HCT116 (cell line): ENCODE measurements around the gene ADGRB3. TPM values are rescaled to one million over a fixed set of nuclear protein-coding genes. Genes with fewer than 3 reads are reported as not detected.

Experiments used
- ATAC-seq: fragments of 200-7000 bp; cut with Tn5 transposase; 2 replicates; pipeline ENCODE4 v1.9.1; 2020; ENCODE audit warnings: mild to moderate bottlenecking, moderate library complexity
- BruUV-seq: library from RNA; stranded (reverse); fragments of 400-500 nt; replicated peaks from 2 replicates; lab custom pipeline; 2021; lab: Mats Ljungman, UMichigan
- CTCF ChIA-PET: fragments of 300-600 bp; sonication (Branson Sonifier 250); formaldehyde crosslinking; loops from one replicate; lab custom pipeline; 2021; ENCODE audit warnings: antibody characterized with exemption; lab: Charles Lee
- POLR2A ChIA-PET: fragments of 300-600, 350-600 bp; sonication (Branson Sonifier 250); formaldehyde crosslinking; loops from one replicate; lab custom pipeline; 2021; ENCODE audit warnings: antibody characterized with exemption; lab: Charles Lee
- RAD21 ChIA-PET, 2 experiments: fragments of 300-600 bp; sonication (Branson Sonifier 250); formaldehyde crosslinking; loops; one replicate each; lab custom pipeline; 2023; ENCODE audit warnings: low total read pairs in 2 of 2; ENCODE audit not compliant: uncharacterized antibody in 2 of 2, unreplicated experiment in 2 of 2, low non-redundant PET in 1 of 2; lab: Charles Lee
- DNase-seq: peaks from one replicate; pipeline ENCODE4 v3.0.0-alpha.2; 2010; ENCODE audit warnings: low read depth, low spot score
- H2AFZ ChIP-seq: fragments of 200-600 bp; shearing (Covaris generic), sonication (generic); 2 replicates; pipeline ENCODE4 v1.6.1; 2017; ENCODE audit warnings: low read depth, mixed run types, mixed read lengths, antibody characterized with exemption, low read length; ENCODE audit not compliant: poor library complexity, severe bottlenecking
- H3K27ac ChIP-seq: 2 replicates; pipeline ENCODE4 v1.5.1; 2012; ENCODE audit warnings: low read depth, low read length
- H3K27me3 ChIP-seq: fragments of 200-600 bp; sonication (generic); 2 replicates; pipeline ENCODE4 v1.6.1; 2016; ENCODE audit warnings: mixed run types, low read length, mixed read lengths; ENCODE audit not compliant: insufficient read depth
- H3K36me3 ChIP-seq, 2 experiments: fragments of 200-500 bp in 1 of 2; fragments of 200-600 bp in 1 of 2; sonication (Bioruptor generic) in 1 of 2; sonication (generic) in 1 of 2; 2 replicates each; pipeline versions ENCODE4 v1.5.1 to v1.6.1; 2014 to 2016; ENCODE audit warnings: low read length in 2 of 2, inconsistent platforms in 1 of 2, mixed read lengths in 1 of 2, mixed run types in 1 of 2; ENCODE audit not compliant: insufficient read depth in 2 of 2, control insufficient read depth in 1 of 2
- H3K4me1 ChIP-seq, 2 experiments: fragments of 200-600 bp in 1 of 2; sonication (generic) in 1 of 2; 2 replicates each; pipeline versions ENCODE4 v1.5.1 to v1.6.1; 2012 to 2017; ENCODE audit warnings: low read length in 2 of 2, inconsistent platforms in 1 of 2, mild to moderate bottlenecking in 1 of 2, mixed read lengths in 1 of 2, mixed run types in 1 of 2, moderate library complexity in 1 of 2; ENCODE audit not compliant: insufficient read depth in 2 of 2, control insufficient read depth in 1 of 2
- H3K4me2 ChIP-seq: fragments of 200-600 bp; sonication (generic); 2 replicates; pipeline ENCODE4 v1.6.1; 2017; ENCODE audit warnings: mixed run types, low read length, mixed read lengths
- H3K4me3 ChIP-seq, 2 experiments: fragments of 200-600 bp in 1 of 2; sonication (generic) in 1 of 2; replicated peaks in 1 of 2; 2 replicates each; pipeline ENCODE4 v1.5.1; 2011 to 2016; ENCODE audit warnings: low read length in 2 of 2, control low read depth in 1 of 2, low read depth in 1 of 2, mild to moderate bottlenecking in 1 of 2, mixed read lengths in 1 of 2, mixed run types in 1 of 2
- H3K79me2 ChIP-seq: fragments of 200-600 bp; sonication (generic); 2 replicates; pipeline ENCODE4 v1.6.1; 2017; ENCODE audit warnings: mild to moderate bottlenecking, mixed run types, low read length, moderate library complexity, mixed read lengths; ENCODE audit not compliant: insufficient read depth
- H3K9ac ChIP-seq: fragments of 200-600 bp; sonication (generic); 2 replicates; pipeline ENCODE4 v1.6.1; 2016; ENCODE audit warnings: low read length, mixed read lengths
- H3K9me2 ChIP-seq: fragments of 200-600 bp; sonication (generic), shearing (Covaris generic); 2 replicates; pipeline ENCODE4 v1.6.1; 2017; ENCODE audit warnings: mixed run types, mild to moderate bottlenecking, moderate library complexity; ENCODE audit not compliant: insufficient read depth
- H3K9me3 ChIP-seq, 2 experiments: fragments of 200-500 bp in 1 of 2; fragments of 200-600 bp in 1 of 2; sonication (Bioruptor generic) in 1 of 2; sonication (generic) in 1 of 2; 2 replicates each; pipeline ENCODE4 v1.6.1; 2014 to 2017; ENCODE audit warnings: low read length in 2 of 2, mixed read lengths in 2 of 2, inconsistent platforms in 1 of 2, low read depth in 1 of 2, mild to moderate bottlenecking in 1 of 2, mixed run types in 1 of 2, moderate library complexity in 1 of 2; ENCODE audit not compliant: control insufficient read depth in 1 of 2, insufficient read depth in 1 of 2
- H4K20me1 ChIP-seq: fragments of 200-600 bp; sonication (generic), shearing (Covaris generic); 2 replicates; pipeline ENCODE4 v1.6.1; 2017; ENCODE audit warnings: mixed run types, mild to moderate bottlenecking, moderate library complexity; ENCODE audit not compliant: insufficient read depth
- ATF3 ChIP-seq: IDR thresholded peaks from 2 replicates; pipeline ENCODE4 v1.6.1; 2012
- CBX3 ChIP-seq: IDR thresholded peaks from 2 replicates; pipeline ENCODE4 v1.6.1; 2012; ENCODE audit warnings: low read depth
- CTCF ChIP-seq, 3 experiments: fragments of 200-600 bp in 1 of 3; sonication (generic) in 1 of 3; IDR thresholded peaks in 2 of 3; conservative IDR thresholded peaks in 1 of 3; 2 replicates each; pipeline ENCODE4 v1.5.1; 2012 to 2017; ENCODE audit warnings: low read depth in 2 of 3, low read length in 2 of 3, antibody characterized with exemption in 1 of 3, borderline replicate concordance in 1 of 3, control low read depth in 1 of 3, mild to moderate bottlenecking in 1 of 3, mixed read lengths in 1 of 3, mixed run types in 1 of 3, moderate library complexity in 1 of 3; ENCODE audit not compliant: insufficient read depth in 1 of 3
- EGR1 ChIP-seq: IDR thresholded peaks from 2 replicates; pipeline ENCODE4 v1.6.1; 2012; ENCODE audit warnings: low read depth
- ELF1 ChIP-seq: IDR thresholded peaks from 2 replicates; pipeline ENCODE4 v1.6.1; 2012; ENCODE audit warnings: low read depth, borderline replicate concordance
- EZH2 ChIP-seq: fragments of 200-600 bp; sonication (generic); IDR thresholded peaks from 2 replicates; pipeline ENCODE4 v1.6.1; 2017; ENCODE audit warnings: antibody characterized with exemption, mixed run types
- EZH2phosphoT487 ChIP-seq: fragments of 200-600 bp; IDR thresholded peaks from 2 replicates; pipeline ENCODE4 v1.6.1; 2018; ENCODE audit warnings: antibody characterized with exemption, borderline replicate concordance
- FOSL1 ChIP-seq: IDR thresholded peaks from 2 replicates; pipeline ENCODE4 v1.6.1; 2012; ENCODE audit warnings: low read depth
- JUND ChIP-seq: IDR thresholded peaks from 2 replicates; pipeline ENCODE4 v1.6.1; 2012
- POLR2AphosphoS5 ChIP-seq: IDR thresholded peaks from 2 replicates; pipeline ENCODE4 v1.6.1; 2011; ENCODE audit warnings: mild to moderate bottlenecking, low read depth, low read length, moderate library complexity
- REST ChIP-seq: IDR thresholded peaks from 2 replicates; pipeline ENCODE4 v1.6.1; 2012; ENCODE audit warnings: low read depth
- SIN3A ChIP-seq: IDR thresholded peaks from 2 replicates; pipeline ENCODE4 v1.6.1; 2012; ENCODE audit warnings: low read depth
- TCF7L2 ChIP-seq: IDR thresholded peaks from 2 replicates; pipeline ENCODE4 v1.7.0; 2011; ENCODE audit warnings: borderline replicate concordance, inconsistent platforms; ENCODE audit not compliant: insufficient read depth, insufficient read length; ENCODE audit errors: extremely low read depth
- ZBTB33 ChIP-seq: IDR thresholded peaks from 2 replicates; pipeline ENCODE4 v1.6.1; 2011; ENCODE audit warnings: mild to moderate bottlenecking, low read length, moderate library complexity; ENCODE audit not compliant: insufficient replicate concordance; ENCODE audit errors: extremely low read depth
- ZNF274 ChIP-seq: fragments of 200-500 bp; sonication (Bioruptor generic); IDR thresholded peaks from 2 replicates; pipeline ENCODE4 v1.6.1; 2014; ENCODE audit warnings: mild to moderate bottlenecking, low read depth, low read length, inconsistent platforms
- intact Hi-C: fragments of 100-400 bp; cut with micrococcal nuclease; formaldehyde crosslinking; loops from 2 replicates; pipeline ENCODE4 v1.10.0; 2022
- total RNA-seq: library from RNA; stranded (reverse); gene quantifications from one replicate; pipeline ENCODE4 v1.2.1, GENCODE V29; 2021; ENCODE audit not compliant: unreplicated experiment

The ADGRB3 gene
- total RNA-seq, 1 experiment from 2014 or later: not detected

GRCh38 chr6:69096681-69097080, 461.6 kb downstream of the ADGRB3 start:
- ChIA-PET RAD21 (no interaction called here), CTCF (no interaction called here), POLR2A (no interaction called here)
- Histone ChIP-seq H3K4me1 (no peaks in the 10 kb centered on the region), H3K79me2 (no peaks in the 10 kb centered on the region), H3K4me2 (no peak overlapping the region), H3K9me3 (peaks cover 0 to 11% of the 10 kb centered on the region in 2 experiments; a peak in 1 of 4 replicates), H3K9ac (no peak overlapping the region), H3K27me3 (no peaks in the 10 kb centered on the region), H3K27ac (no peak overlapping the region), H4K20me1 (no peaks in the 10 kb centered on the region), H3K36me3 (no peaks in the 10 kb centered on the region), H3K9me2 (no peaks in the 10 kb centered on the region), H2AFZ (no peak overlapping the region), H3K4me3 (no peak overlapping the region)
- ATAC-seq (no peak), DNase-seq (no peak)
- BruUV-seq: no TSS peak
- TF ChIP-seq JUND (no peak), SIN3A (no peak), POLR2AphosphoS5 (no peak), EZH2phosphoT487 (no peak), ZBTB33 (no peak), ATF3 (no peak), CBX3 (no peak), EZH2 (no peak), TCF7L2 (no peak), REST (no peak), ZNF274 (no peak), EGR1 (no peak), CTCF (IDR thresholded peaks at IDR 0.05 in 2 of 3, conservative IDR thresholded peaks at IDR 0.05 in 1 of 3; ENCODE audit: borderline replicate concordance in 1 of 3, insufficient read depth in 1 of 3, low read depth in 2 of 3, low read length in 2 of 3) (no peak), FOSL1 (no peak), ELF1 (no peak)
- intact Hi-C loops: no loop called here
